HEK293T (cell line): ENCODE results near the gene ABCF3.

Experiments
- BHLHE40 ChIP-seq: fragments of 450-650 bp; IDR thresholded peaks from 2 replicates; pipeline ENCODE4 v1.6.1; 2016; ENCODE audit warnings: mild to moderate bottlenecking, moderate library complexity, borderline replicate concordance
- CTBP1 ChIP-seq: fragments of 450-650 bp; IDR thresholded peaks from 2 replicates; pipeline ENCODE4 v1.6.1; 2016; ENCODE audit warnings: borderline replicate concordance
- ELF4 ChIP-seq: fragments of 450-650 bp; IDR thresholded peaks from 2 replicates; pipeline ENCODE4 v1.6.1; 2017; ENCODE audit warnings: antibody characterized with exemption
- FOXK2 ChIP-seq: fragments of 450-650 bp; IDR thresholded peaks from 2 replicates; pipeline ENCODE4 v1.6.1; 2016; ENCODE audit warnings: mild to moderate bottlenecking
- FOXM1 ChIP-seq: fragments of 450-650 bp; IDR thresholded peaks from 2 replicates; pipeline ENCODE4 v1.6.1; 2017; ENCODE audit warnings: mild to moderate bottlenecking, borderline replicate concordance
- HDGF ChIP-seq: fragments of 450-650 bp; IDR thresholded peaks from 2 replicates; pipeline ENCODE4 v1.6.1; 2017; ENCODE audit warnings: antibody characterized with exemption, borderline replicate concordance
- L3MBTL2 ChIP-seq: fragments of 450-650 bp; conservative IDR thresholded peaks from 2 replicates; pipeline ENCODE4 v1.6.1; 2016; ENCODE audit warnings: mild to moderate bottlenecking
- NFRKB ChIP-seq: fragments of 450-650 bp; IDR thresholded peaks from 2 replicates; pipeline ENCODE4 v1.6.1; 2016; ENCODE audit warnings: mild to moderate bottlenecking, moderate library complexity
- SP1 ChIP-seq: fragments of 450-650 bp; IDR thresholded peaks from 2 replicates; pipeline ENCODE4 v1.6.1; 2017
- SUZ12 ChIP-seq: fragments of 450-650 bp; IDR thresholded peaks from 2 replicates; pipeline ENCODE4 v1.6.1; 2016; ENCODE audit warnings: mild to moderate bottlenecking
- ZNF384 ChIP-seq: fragments of 450-650 bp; IDR thresholded peaks from 2 replicates; pipeline ENCODE4 v1.6.1; 2016

- TF ChIP-seq FOXK2: no peak
- no peak for TF ChIP-seq CTBP1
- TF ChIP-seq HDGF: no peak
- no peak for TF ChIP-seq NFRKB
- no peak for TF ChIP-seq FOXM1
- no peak for TF ChIP-seq ZNF384
- no peak for TF ChIP-seq SUZ12
- TF ChIP-seq ELF4: no peak
- no peak for TF ChIP-seq L3MBTL2
- no peak for TF ChIP-seq BHLHE40
- TF ChIP-seq SP1: no peak
These were observed 44.9 kb downstream of the ABCF3 start for GRCh38 chr3:184230603-184231528.
